WI38 (cell line): Measurements from ENCODE around the gene CEACAM21.

Source experiments
- H3K4me3 ChIP-seq: 2 replicates; pipeline ENCODE4 v1.5.1; 2011; ENCODE audit warnings: low read depth, mild to moderate bottlenecking, control low read depth, low read length
- CTCF ChIP-seq: IDR thresholded peaks from 2 replicates; pipeline ENCODE4 v1.5.1; 2012; ENCODE audit warnings: low read depth, mild to moderate bottlenecking, control low read depth, low read length

The CEACAM21 gene

GRCh38 chr19:41575998-41576397, at the start of gene CEACAM21:
CEACAM21 (plus strand) TSS chr19:41576166; CDS start chr19:41576275, 109 bp downstream.
- TF ChIP-seq CTCF = no peak
- no peak within 1 kb of the TSS for H3K4me3 ChIP-seq

- no peak overlapping the region for H3K4me3 ChIP-seq
- no peak for TF ChIP-seq CTCF
Observed at GRCh38 chr19:41527089-41527488, 48.9 kb upstream of the CEACAM21 start.

- TF ChIP-seq CTCF = no peak
- H3K4me3 ChIP-seq = no peak overlapping the region
Observed at GRCh38 chr19:41528106-41528505, 47.9 kb upstream of the CEACAM21 start.

GRCh38 chr19:41529484-41530183, 46.3 kb upstream of the CEACAM21 start:
- TF ChIP-seq CTCF = no peak
- H3K4me3 ChIP-seq = no peak overlapping the region

- TF ChIP-seq CTCF = no peak
- H3K4me3 ChIP-seq = no peak overlapping the region
Observed at GRCh38 chr19:41530184-41530534, 45.8 kb upstream of the CEACAM21 start.

- TF ChIP-seq CTCF = no peak
- H3K4me3 ChIP-seq = no peak overlapping the region
Observed at GRCh38 chr19:41530761-41531301, 45.1 kb upstream of the CEACAM21 start.

GRCh38 chr19:41531438-41532311, 44.3 kb upstream of the CEACAM21 start:
- H3K4me3 ChIP-seq = no peak overlapping the region
- no peak for TF ChIP-seq CTCF
